Measurements from ENCODE around the gene ZBTB7A. TPM values are rescaled to one million over a fixed set of nuclear protein-coding genes. Genes with fewer than 3 reads are reported as not detected.

The ZBTB7A gene
- total RNA-seq, 1 donor from 2014 or later, result 14.5 TPM

DNA sequence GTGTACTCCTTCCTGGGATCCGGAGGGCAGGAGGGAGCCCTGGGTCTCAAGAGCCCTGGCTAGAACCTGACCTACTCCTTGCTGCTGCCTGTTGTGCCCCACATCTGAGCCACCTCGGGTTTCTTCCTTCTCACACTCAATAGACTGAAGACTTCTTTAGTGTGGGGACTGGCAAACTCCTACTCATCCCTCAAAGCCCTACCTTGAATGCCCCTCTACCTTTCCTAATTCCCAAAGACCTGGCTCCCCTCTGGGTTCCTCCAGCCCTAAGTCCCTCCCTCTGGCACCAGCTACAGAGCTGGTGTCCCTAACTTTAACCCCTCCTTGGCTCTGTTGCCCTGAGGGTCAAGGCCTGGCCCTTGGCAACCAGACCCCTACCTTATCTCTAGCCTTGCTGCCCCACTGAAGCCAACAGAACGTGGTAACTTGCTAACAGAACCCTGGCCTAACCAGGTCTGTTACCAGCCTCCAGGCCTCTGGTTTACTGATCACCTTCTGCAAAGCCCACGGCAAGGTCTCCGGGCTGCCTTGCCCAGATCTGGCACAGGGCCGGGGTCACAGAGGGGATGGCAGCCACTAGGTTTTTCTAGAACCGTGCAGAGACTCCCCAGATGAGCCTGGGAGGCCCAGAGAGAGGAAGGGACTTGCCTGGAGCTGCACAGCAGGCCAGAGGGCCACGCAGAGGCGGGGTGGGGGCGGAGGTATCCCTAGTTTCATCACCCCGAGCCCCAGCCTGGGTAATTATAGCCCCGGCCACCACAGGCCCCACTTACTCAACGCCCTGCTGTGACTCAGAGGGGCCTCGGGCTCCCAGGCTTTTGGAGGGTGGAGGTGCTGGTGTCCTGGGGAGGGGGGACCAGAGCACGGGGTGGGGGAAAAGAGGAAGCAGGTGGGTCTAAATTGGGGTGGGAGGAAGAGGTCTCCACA lies 15.3 kb downstream of the ZBTB7A start:
- Mint-ChIP-seq H3K9me3 (ENCODE audit: unreplicated experiment) (no peaks in the 10 kb centered on the region), H3K27me3 (ENCODE audit: unreplicated experiment) (peaks cover 15% of the 10 kb centered on the region), H3K4me1 (ENCODE audit: unreplicated experiment) (peaks cover 5% of the 10 kb centered on the region), H3K27ac (ENCODE audit: unreplicated experiment) (no peak overlapping the region), H3K36me3 (ENCODE audit: low read depth, unreplicated experiment) (peaks cover 28% of the 10 kb centered on the region), H3K4me3 (ENCODE audit: unreplicated experiment) (no peak overlapping the region)
- TF ChIP-seq, protein P1, sequence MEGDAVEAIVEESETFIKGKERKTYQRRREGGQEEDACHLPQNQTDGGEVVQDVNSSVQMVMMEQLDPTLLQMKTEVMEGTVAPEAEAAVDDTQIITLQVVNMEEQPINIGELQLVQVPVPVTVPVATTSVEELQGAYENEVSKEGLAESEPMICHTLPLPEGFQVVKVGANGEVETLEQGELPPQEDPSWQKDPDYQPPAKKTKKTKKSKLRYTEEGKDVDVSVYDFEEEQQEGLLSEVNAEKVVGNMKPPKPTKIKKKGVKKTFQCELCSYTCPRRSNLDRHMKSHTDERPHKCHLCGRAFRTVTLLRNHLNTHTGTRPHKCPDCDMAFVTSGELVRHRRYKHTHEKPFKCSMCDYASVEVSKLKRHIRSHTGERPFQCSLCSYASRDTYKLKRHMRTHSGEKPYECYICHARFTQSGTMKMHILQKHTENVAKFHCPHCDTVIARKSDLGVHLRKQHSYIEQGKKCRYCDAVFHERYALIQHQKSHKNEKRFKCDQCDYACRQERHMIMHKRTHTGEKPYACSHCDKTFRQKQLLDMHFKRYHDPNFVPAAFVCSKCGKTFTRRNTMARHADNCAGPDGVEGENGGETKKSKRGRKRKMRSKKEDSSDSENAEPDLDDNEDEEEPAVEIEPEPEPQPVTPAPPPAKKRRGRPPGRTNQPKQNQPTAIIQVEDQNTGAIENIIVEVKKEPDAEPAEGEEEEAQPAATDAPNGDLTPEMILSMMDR (IDR thresholded peaks at IDR 0.05; ENCODE audit: unreplicated experiment), result no peak
- no peak for DNase-seq (ENCODE audit: low spot score)

GRCh38 chr19:4049432-4049831 lies 17.3 kb downstream of the ZBTB7A start:
- Mint-ChIP-seq H3K36me3 (ENCODE audit: low read depth, unreplicated experiment) (peaks cover 28% of the 10 kb centered on the region), H3K4me3 (ENCODE audit: unreplicated experiment) (peak overlapping the region; percentile 28), H3K4me1 (ENCODE audit: unreplicated experiment) (peaks cover 5% of the 10 kb centered on the region), H3K27ac (ENCODE audit: unreplicated experiment) (no peak overlapping the region), H3K9me3 (ENCODE audit: unreplicated experiment) (no peaks in the 10 kb centered on the region), H3K27me3 (ENCODE audit: unreplicated experiment) (peaks cover 8% of the 10 kb centered on the region)
- TF ChIP-seq, protein P1 (IDR thresholded peaks at IDR 0.05; ENCODE audit: unreplicated experiment), result no peak
- DNase-seq (ENCODE audit: low spot score), result no peak

- H3K4me3 Mint-ChIP-seq (ENCODE audit: unreplicated experiment), result no peak overlapping the region
- TF ChIP-seq, protein P1 (IDR thresholded peaks at IDR 0.05; ENCODE audit: unreplicated experiment), result no peak
- peaks cover 4% of the 10 kb centered on the region for H3K27me3 Mint-ChIP-seq (ENCODE audit: unreplicated experiment)
- H3K4me1 Mint-ChIP-seq (ENCODE audit: unreplicated experiment), result no peaks in the 10 kb centered on the region
- no peak for DNase-seq (ENCODE audit: low spot score)
- H3K27ac Mint-ChIP-seq (ENCODE audit: unreplicated experiment), result peak overlapping the region; percentile 57
- peaks cover 16% of the 10 kb centered on the region for H3K36me3 Mint-ChIP-seq (ENCODE audit: low read depth, unreplicated experiment)
- no peaks in the 10 kb centered on the region for H3K9me3 Mint-ChIP-seq (ENCODE audit: unreplicated experiment)
Observed at GRCh38 chr19:4046946-4047683, 19.6 kb downstream of the ZBTB7A start.

DNA sequence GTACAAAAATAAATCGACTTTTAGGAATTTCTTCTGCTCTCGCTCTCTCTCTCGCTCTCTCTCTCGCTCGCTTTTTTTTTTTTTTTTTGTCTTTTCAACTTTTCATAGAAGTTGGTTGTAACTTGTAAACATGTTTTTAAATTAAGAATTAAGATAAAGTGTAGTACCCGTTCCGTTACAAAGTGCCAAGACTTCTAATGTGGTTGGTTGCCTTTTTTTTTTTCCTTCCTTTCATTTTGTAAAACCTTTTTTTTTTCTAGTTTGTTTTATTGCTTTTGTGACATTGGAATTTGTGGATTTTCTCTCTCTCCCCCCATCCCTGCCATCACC lies 20.4 kb downstream of the ZBTB7A start:
- Mint-ChIP-seq H3K27me3 (ENCODE audit: unreplicated experiment) (peaks cover 4% of the 10 kb centered on the region), H3K9me3 (ENCODE audit: unreplicated experiment) (no peaks in the 10 kb centered on the region), H3K36me3 (ENCODE audit: low read depth, unreplicated experiment) (peaks cover 15% of the 10 kb centered on the region), H3K4me3 (ENCODE audit: unreplicated experiment) (peak overlapping the region; percentile 28), H3K27ac (ENCODE audit: unreplicated experiment) (no peak overlapping the region), H3K4me1 (ENCODE audit: unreplicated experiment) (no peaks in the 10 kb centered on the region)
- DNase-seq (ENCODE audit: low spot score), result no peak
- TF ChIP-seq, protein P1 (IDR thresholded peaks at IDR 0.05; ENCODE audit: unreplicated experiment), result no peak
